DOHH2 (cell line): ENCODE data around the gene ITPRIPL2.

ENCODE experiments used
- H3F3A ChIP-seq: fragments of 200-600 bp; sonication (generic), shearing (Covaris generic); 2 replicates; pipeline ENCODE4 v1.6.0; 2016; ENCODE audit warnings: antibody characterized with exemption, mild to moderate bottlenecking; ENCODE audit not compliant: control insufficient read depth, insufficient read depth
- H3K27ac ChIP-seq: fragments of 200-600 bp; sonication (generic); 2 replicates; pipeline ENCODE4 v1.5.1; 2014; ENCODE audit warnings: low read depth, mild to moderate bottlenecking, low read length, moderate library complexity
- H3K27me3 ChIP-seq: fragments of 200-600 bp; sonication (generic); 2 replicates; pipeline ENCODE4 v1.6.1; 2014; ENCODE audit warnings: mild to moderate bottlenecking, low read length, mixed read lengths; ENCODE audit not compliant: control insufficient read depth
- H3K36me3 ChIP-seq: fragments of 200-600 bp; sonication (generic); 2 replicates; pipeline ENCODE4 v1.6.1; 2014; ENCODE audit warnings: mild to moderate bottlenecking, low read length, moderate library complexity, mixed read lengths; ENCODE audit not compliant: control insufficient read depth
- H3K4me1 ChIP-seq: fragments of 200-600 bp; sonication (generic); 2 replicates; pipeline ENCODE4 v1.6.1; 2014; ENCODE audit warnings: mild to moderate bottlenecking, low read length, mixed read lengths; ENCODE audit not compliant: control insufficient read depth
- H3K4me2 ChIP-seq: fragments of 200-600 bp; sonication (generic); 2 replicates; pipeline ENCODE4 v1.6.0; 2014; ENCODE audit warnings: mild to moderate bottlenecking, low read length, moderate library complexity
- H3K4me3 ChIP-seq: fragments of 200-600 bp; sonication (generic); 2 replicates; pipeline ENCODE4 v1.5.1; 2014; ENCODE audit warnings: mild to moderate bottlenecking, low read length, mixed read lengths
- H3K79me2 ChIP-seq: fragments of 200-600 bp; sonication (generic); 2 replicates; pipeline ENCODE4 v1.6.1; 2014; ENCODE audit warnings: mild to moderate bottlenecking, low read length, mixed read lengths; ENCODE audit not compliant: control insufficient read depth
- H3K9me2 ChIP-seq: fragments of 200-600 bp; sonication (generic); replicated peaks from 2 replicates; pipeline ENCODE4 v1.6.1; 2014; ENCODE audit warnings: mild to moderate bottlenecking, low read length, mixed read lengths; ENCODE audit not compliant: control insufficient read depth
- H3K9me3 ChIP-seq: fragments of 200-600 bp; sonication (generic); 2 replicates; pipeline ENCODE4 v1.6.1; 2014; ENCODE audit warnings: antibody characterized with exemption, low read length, mixed read lengths; ENCODE audit not compliant: control insufficient read depth, insufficient read depth
- H4K20me1 ChIP-seq: fragments of 200-600 bp; sonication (generic); 2 replicates; pipeline ENCODE4 v1.6.0; 2014; ENCODE audit warnings: low read depth, mild to moderate bottlenecking, antibody characterized with exemption, low read length, moderate library complexity; ENCODE audit not compliant: control insufficient read depth, insufficient read depth
- EZH2phosphoT487 ChIP-seq: fragments of 200-600 bp; sonication (generic); IDR thresholded peaks from 2 replicates; pipeline ENCODE4 v1.6.1; 2017; ENCODE audit warnings: borderline replicate concordance, mild to moderate bottlenecking, antibody characterized with exemption, low read length, moderate library complexity, mixed read lengths
- TF ChIP-seq, protein P1 (sequence below): fragments of 200-600 bp; sonication (generic); IDR thresholded peaks from one replicate; pipeline ENCODE4 v1.5.1; 2014; ENCODE audit warnings: antibody characterized with exemption, mild to moderate bottlenecking, low read depth, low read length; ENCODE audit not compliant: poor library complexity, severe bottlenecking

The ITPRIPL2 gene

DNA sequence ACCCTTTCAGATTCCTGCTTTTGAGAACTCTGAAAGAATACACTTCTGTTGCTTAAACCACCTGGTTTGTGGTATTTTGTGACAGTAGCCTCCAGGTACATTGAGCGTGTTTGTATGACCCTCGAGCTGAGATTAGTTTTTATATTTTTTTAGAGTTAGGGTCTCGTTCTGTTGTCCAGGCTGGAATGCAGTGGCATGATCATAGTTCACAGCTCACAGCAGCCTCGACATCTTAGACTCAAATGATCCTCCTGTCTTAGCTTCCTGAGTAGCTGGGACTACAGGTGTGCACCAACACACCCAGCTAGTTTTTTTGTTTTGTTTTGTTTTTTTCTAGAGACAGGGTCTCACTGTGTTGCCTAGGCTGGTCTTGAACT lies 4.5 kb upstream of the ITPRIPL2 start:
- Histone ChIP-seq H3K27ac (no peak overlapping the region), H3F3A (no peaks in the 10 kb centered on the region), H3K4me3 (no peak overlapping the region), H3K4me1 (no peaks in the 10 kb centered on the region; the same call in 1 of the 2 replicates), H3K36me3 (no peaks in the 10 kb centered on the region), H3K9me3 (no peaks in the 10 kb centered on the region), H3K27me3 (peaks cover 7% of the 10 kb centered on the region; the same call in 1 of the 2 replicates), H3K79me2 (no peaks in the 10 kb centered on the region), H3K4me2 (no peak overlapping the region), H3K9me2 (no peaks in the 10 kb centered on the region), H4K20me1 (no peaks in the 10 kb centered on the region)
- TF ChIP-seq, protein P1, sequence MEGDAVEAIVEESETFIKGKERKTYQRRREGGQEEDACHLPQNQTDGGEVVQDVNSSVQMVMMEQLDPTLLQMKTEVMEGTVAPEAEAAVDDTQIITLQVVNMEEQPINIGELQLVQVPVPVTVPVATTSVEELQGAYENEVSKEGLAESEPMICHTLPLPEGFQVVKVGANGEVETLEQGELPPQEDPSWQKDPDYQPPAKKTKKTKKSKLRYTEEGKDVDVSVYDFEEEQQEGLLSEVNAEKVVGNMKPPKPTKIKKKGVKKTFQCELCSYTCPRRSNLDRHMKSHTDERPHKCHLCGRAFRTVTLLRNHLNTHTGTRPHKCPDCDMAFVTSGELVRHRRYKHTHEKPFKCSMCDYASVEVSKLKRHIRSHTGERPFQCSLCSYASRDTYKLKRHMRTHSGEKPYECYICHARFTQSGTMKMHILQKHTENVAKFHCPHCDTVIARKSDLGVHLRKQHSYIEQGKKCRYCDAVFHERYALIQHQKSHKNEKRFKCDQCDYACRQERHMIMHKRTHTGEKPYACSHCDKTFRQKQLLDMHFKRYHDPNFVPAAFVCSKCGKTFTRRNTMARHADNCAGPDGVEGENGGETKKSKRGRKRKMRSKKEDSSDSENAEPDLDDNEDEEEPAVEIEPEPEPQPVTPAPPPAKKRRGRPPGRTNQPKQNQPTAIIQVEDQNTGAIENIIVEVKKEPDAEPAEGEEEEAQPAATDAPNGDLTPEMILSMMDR = no peak
- no peak for TF ChIP-seq EZH2phosphoT487

DNA sequence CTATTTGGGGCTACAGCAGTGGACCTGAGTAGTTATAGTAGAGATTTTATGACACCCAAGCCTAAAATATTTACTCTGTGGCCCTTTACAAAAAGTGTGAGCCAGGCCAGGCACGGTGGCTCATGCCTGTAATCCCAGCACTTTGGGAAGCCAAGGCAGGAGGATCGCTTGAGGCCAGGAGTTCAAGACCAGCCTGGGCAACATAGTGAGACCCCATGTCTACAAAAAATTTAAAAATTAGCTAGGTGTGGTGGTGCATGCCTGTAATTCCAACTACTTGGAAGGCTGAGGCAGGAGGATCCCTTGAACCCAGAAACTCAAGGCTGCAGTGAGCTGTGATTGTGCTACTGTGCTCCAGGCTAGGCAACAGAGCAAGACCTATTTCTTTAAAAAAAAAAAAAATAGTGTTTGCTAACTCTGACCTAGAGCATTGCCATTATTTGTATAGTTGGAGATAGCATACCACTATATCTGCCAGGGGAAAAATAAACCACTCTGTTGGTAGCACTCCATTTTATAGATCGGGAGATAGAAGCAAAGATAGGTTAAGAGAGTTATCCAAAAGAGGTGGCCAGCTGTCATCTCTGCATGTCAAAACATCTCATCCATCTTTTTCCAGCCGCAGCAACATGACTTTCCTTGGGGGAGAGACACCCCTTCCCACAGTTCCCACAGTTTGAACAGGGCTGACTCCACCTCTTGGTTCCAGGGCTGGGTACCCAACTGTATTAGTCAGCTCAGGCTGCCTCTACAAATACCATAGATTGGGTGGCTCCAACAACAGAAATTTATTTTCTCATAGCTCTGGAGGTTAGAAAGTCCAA lies 3.0 kb upstream of the ITPRIPL2 start:
- no peaks in the 10 kb centered on the region for H3K9me2 ChIP-seq
- TF ChIP-seq, protein P1 = no peak
- no peak for TF ChIP-seq EZH2phosphoT487
- H3K36me3 ChIP-seq = no peaks in the 10 kb centered on the region
- no peaks in the 10 kb centered on the region for H3K79me2 ChIP-seq
- peaks cover 5% of the 10 kb centered on the region for H3K4me1 ChIP-seq
- no peaks in the 10 kb centered on the region for H4K20me1 ChIP-seq
- H3F3A ChIP-seq = no peaks in the 10 kb centered on the region
- no peaks in the 10 kb centered on the region for H3K9me3 ChIP-seq
- H3K4me2 ChIP-seq = no peak overlapping the region
- H3K27me3 ChIP-seq = peaks cover 11% of the 10 kb centered on the region; the same call in 1 of the 2 replicates
- no peak overlapping the region for H3K27ac ChIP-seq
- H3K4me3 ChIP-seq = no peak overlapping the region

DNA sequence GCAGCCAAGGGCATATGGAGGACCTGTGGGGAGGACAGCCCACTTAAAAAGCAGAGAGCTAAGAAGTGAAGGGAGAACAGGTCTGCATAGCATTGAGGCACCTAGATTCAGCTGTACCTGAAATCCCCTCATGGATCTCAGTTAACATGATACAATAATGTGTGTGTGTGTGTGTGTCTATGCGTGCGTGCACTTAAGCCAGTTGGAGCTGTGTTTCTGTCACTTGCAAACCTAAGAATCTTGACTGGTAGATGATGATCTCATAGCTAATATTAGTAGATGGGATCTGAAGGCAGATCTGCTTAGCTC lies 1.7 kb upstream of the ITPRIPL2 start:
- no peak overlapping the region for H3K4me2 ChIP-seq
- no peaks in the 10 kb centered on the region for H3K9me2 ChIP-seq
- peaks cover 15% of the 10 kb centered on the region for H3K27me3 ChIP-seq
- H3K4me3 ChIP-seq = no peak overlapping the region
- no peaks in the 10 kb centered on the region for H3K9me3 ChIP-seq
- no peaks in the 10 kb centered on the region for H3K36me3 ChIP-seq
- H3K4me1 ChIP-seq = peaks cover 18% of the 10 kb centered on the region
- no peak overlapping the region for H3K27ac ChIP-seq
- TF ChIP-seq EZH2phosphoT487 = no peak
- TF ChIP-seq, protein P1 = no peak
- no peaks in the 10 kb centered on the region for H3K79me2 ChIP-seq
- no peaks in the 10 kb centered on the region for H4K20me1 ChIP-seq
- peaks cover 9% of the 10 kb centered on the region for H3F3A ChIP-seq
